Measurements from ENCODE around the gene MMP27. TPM values are rescaled to one million over a fixed set of nuclear protein-coding genes. Genes with fewer than 3 reads are reported as not detected.

MMP27 gene
- total RNA-seq, 1 donor from 2014 or later: not detected

Other genes with a start within 250 kb of the MMP27 start
- 23.7 TPM for gene MMP7, start 175.0 kb downstream of the MMP27 start, total RNA-seq
- gene MMP20, start 80.4 kb downstream of the MMP27 start, total RNA-seq: not detected
- not detected for gene MMP8, start 19.2 kb upstream of the MMP27 start, total RNA-seq
- gene MMP10, start 74.9 kb upstream of the MMP27 start, total RNA-seq: 1.4 TPM
- 3.5 TPM for gene MMP1, start 92.4 kb upstream of the MMP27 start, total RNA-seq
- 0.56 TPM for gene MMP3, start 137.8 kb upstream of the MMP27 start, total RNA-seq
- gene MMP12, start 169.2 kb upstream of the MMP27 start, total RNA-seq: 0.16 TPM
- gene MMP13, start 250.0 kb upstream of the MMP27 start, total RNA-seq: not detected

Data from esophagus mucosa (tissue), 1 donor.